GM13976 (cell line): ENCODE measurements around the gene TNIP1.

Experiments
- DNase-seq: peaks from one replicate; pipeline ENCODE4 v3.0.0; 2012; ENCODE audit warnings: low spot score
- CTCF ChIP-seq: IDR thresholded peaks from 2 replicates; pipeline ENCODE4 v1.5.1; 2012; ENCODE audit warnings: borderline replicate concordance, mild to moderate bottlenecking; ENCODE audit not compliant: insufficient read depth; ENCODE audit errors: extremely low read depth, missing control alignments, control extremely low read depth
- in situ Hi-C: fragments of 300-500 bp; cut with MboI; formaldehyde crosslinking; loops from one replicate; pipeline ENCODE4 v1.12.0; 2022; ENCODE audit warnings: low sequenced_read_pairs, mixed read lengths, inconsistent platforms; ENCODE audit not compliant: unreplicated experiment

Gene TNIP1

GRCh38 chr5:151123897-151124751 lies 43.3 kb upstream of the TNIP1 start:
- in situ Hi-C loops = no loop called here
- TF ChIP-seq CTCF = no peak
- DNase-seq = peak; percentile 87

DNA sequence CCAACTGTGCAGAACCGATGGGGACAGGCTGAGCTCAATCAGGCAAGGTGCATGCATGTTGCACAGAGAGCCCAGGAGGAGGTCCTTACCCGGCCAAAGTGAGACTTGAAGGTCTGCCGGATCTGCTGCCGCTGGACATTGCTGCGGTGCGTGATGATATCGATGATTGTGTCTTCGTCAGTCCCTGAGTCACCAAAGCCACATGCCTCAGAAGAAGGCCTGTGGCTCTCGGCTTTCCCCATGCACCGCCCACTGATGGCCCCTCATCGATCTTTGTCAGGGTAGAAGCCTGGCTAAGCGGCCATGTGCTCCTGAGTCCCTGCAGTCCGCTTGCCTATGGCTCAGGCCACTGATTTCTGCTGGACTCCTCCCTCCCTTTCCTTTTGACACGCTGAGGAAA lies 42.0 kb upstream of the TNIP1 start:
- in situ Hi-C loops = no loop called here
- DNase-seq = no peak
- no peak for TF ChIP-seq CTCF

DNA sequence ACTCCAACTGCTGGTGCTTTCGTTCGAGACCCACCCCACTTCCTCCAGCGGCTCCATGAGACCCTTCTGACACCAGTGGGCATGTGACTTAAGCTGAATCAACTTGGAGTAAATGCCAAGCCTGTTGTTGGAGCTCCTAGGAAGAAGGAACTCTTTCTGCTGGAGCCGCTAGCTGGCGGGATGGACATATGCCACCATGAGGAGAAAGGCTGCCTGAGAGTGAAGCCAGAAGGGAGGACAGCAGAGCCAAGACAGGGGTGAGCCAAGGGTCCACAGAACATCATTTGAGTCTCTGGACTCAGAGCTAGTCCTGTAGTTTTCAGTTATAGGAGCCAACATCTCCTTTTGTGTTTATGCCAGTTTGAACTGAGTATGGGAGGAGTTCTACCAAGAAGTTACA lies 40.8 kb upstream of the TNIP1 start:
- DNase-seq = no peak
- no peak for TF ChIP-seq CTCF
- in situ Hi-C loops = no loop called here

DNA sequence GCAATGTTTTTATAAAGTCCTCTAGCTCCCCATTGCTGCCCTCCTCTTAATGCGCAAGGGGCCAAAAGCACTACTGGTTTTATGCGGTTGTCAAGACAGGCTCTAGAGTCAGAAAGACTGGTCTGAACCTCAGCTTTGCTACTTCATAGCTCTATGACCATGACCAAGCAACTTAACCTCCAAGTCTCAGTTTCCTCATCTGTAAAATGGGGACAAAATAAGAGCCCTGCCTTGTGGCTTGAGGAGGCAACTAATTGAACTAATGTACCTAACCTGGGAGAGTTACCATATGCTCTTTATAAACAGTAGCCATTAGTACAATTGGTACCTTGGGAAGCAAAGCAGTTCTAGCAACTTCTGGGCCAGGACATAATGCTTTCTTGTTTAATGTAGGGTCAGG lies 40.3 kb upstream of the TNIP1 start:
- no peak for DNase-seq
- in situ Hi-C loops = no loop called here
- no peak for TF ChIP-seq CTCF

GRCh38 chr5:151118913-151119575 lies 38.2 kb upstream of the TNIP1 start:
- in situ Hi-C loops = loop anchor here (5.0 kb wide), 1 partner anchor 67 kb away; no protein-coding TSS in a partner anchor
- no peak for DNase-seq
- TF ChIP-seq CTCF = no peak

DNA sequence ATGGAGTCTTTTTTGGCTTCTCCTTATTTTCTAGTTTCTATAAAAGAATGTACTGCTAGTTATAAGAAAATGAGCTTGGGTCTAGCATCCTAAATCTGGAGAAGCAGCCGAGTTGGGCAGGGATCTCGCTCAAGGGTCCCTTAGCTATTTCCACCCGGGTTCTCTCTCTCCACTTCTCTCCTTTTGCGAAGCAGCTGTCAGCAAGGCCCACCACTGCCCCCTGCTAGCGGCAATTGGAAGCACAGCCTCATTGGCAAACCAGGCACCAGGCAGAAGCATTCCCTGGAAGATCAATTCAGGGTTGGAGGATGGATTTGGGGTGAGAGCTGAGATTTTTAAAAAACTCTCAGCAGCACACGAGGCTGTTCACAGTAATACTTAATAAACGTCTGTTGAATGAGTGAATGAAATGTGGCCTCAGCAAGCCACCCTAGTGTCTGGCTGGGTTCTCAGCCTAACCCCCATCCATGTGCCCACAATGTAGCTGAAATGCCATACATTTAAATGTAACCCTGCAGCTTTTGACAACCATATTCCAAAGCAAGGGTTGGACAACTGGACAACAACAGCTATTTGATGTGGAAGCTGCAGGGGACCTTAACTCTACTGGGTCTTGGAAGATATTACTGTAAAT lies 34.6 kb upstream of the TNIP1 start:
- DNase-seq = peak; percentile 68
- peak; percentile 93 for TF ChIP-seq CTCF
- in situ Hi-C loops = loop anchor here (5.0 kb wide), 1 partner anchor 63 kb away; no protein-coding TSS in a partner anchor
